HG02571 (cell line): ENCODE results near the gene PPT1.

Experiments
- ATAC-seq: cut with Tn5 transposase; IDR thresholded peaks from one replicate; pipeline ENCODE4 v1.9.1; 2021; ENCODE audit warnings: mild to moderate bottlenecking, moderate library complexity; ENCODE audit not compliant: unreplicated experiment

PPT1 gene

DNA sequence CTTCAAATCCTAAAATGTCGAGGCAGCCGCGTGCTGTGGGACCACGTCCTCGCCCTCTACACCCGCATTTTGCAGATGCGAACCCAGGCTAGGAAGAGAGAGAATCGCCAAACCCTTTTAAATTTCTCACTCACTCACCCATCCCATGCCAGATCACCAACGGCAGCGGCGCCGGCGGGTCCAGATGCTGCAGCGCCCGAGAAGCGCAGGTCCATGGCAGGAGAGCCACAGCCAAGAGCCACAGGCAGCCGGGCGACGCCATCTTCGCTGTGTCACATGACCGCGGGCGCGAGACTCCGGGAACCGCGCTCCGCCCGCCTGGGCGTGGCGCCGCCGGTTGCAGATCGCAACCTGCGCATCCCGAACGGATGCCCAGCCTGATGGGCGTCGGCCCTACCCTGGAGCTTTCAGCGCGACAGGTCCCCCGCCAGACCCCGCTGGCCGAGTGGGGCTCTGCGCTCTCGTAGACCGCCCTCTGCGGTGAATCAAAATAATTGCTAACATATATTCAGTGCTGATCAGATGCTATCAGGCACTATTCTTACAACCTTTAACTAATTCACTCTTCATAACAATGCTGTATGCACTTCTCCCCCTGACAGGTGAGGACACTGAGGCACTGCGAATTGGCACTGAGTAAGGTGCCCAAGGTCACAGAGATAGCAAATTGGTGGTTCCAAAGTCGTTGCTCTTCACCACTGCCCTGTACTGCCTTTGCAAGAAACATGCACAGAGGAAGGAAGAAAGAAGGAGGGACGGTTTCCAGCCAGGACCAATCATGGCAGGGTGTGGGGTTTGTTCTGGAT lies at the start of gene PPT1:
PPT1 (minus strand) TSS at position 276 of the 806 bp plus-strand sequence; CDS start at position 262, 14 bp downstream.
- no peak for ATAC-seq

DNA sequence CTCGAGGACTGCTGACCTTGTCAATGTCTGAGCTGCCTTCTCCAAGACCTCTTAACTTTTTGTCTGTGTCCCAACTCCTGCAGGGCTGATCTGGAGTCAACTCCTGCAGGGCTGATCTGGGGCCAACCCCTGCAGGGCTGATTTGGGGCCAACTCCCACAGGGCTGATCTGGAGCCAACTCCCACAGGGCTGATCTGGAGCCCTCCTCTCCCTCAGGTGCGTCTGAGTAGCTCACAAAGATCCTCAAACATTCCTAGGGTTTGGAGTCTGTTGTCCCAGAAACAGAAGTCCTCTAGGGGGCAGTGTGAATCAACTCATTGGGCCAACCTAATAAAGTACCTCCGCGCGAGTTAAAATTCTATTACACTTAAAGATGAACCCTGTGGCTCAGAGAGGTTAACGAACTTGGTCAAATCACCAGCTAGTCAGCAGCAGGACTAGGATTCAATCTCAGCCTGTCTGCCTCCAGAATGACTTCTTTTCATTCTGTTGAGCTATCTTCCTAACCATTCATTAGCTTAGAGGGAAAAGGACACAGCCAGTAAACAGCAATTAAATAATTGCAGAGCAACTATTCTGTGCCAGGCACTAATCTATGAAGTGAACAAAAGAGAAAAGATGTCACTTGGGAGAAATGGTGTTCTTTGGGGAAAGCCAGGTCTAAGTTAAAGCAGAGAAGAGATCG lies 47.0 kb upstream of the PPT1 start:
- no peak for ATAC-seq

DNA sequence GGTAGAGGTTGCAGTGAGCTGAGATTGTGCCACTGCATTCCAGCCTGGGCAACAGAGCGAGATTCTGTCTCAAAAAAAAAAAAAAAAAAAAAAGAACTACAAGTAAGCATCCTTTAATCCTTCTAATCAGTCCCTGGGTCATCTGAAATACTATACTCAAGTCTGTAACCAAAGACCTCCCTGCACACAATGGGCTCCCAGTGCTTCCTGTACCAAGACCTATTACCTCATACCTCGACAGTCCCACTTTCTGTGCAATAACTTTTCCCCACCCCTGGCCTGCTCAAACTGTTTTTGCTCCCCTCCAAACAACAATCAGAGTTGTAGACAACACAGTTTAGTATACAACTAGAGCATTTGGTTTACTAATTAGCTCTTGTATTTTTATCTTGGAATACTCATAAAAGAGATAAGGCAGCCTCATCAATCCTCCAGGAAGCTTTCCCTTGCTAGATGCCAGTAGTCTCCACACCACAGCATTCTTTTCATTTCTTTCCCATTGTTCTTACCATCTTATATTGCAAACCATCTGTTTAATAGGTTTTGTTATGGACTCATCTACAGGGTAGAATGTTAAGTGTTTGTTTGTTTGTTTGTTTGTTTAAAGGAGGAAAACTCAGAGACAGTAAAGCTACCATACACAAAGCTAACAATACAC lies 45.0 kb upstream of the PPT1 start:
- ATAC-seq: no peak

DNA sequence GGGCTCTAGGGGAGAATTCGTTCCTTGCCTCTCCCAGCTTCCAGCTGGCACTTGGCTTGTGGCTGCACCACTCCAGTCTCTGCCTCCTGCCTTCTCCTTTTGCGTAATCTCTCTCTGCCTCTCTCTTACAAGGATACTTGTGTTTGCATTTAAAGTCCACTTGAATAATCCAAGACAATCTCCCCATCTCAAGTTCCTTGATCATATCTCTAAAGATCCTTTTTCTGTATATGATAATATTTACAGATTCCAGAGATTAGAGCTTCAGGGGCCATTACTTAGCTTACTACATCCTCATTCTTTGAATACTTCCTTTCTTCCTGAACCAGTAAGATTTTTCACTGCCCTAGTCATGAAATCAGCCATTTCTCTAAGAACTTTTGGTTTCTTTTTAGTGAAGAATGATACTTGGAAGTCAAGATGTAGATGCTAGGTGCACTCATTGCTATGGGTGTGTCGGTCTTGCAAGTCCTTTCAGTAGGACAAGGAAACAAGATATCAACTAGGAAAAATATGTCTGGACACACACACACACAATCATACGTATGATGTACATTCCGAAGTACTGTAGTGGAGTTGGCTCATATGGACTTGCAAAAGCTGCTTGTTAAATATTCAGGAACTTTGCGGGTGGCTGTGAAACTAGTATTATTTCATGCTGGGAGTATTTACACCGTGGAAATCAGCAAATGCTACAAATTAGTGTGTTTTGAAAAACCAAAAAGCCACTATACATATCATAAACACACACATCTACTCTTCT lies 43.3 kb upstream of the PPT1 start:
- ATAC-seq: no peak

- no peak for ATAC-seq
These were observed 36.8 kb upstream of the PPT1 start for GRCh38 chr1:40133839-40134238.

DNA sequence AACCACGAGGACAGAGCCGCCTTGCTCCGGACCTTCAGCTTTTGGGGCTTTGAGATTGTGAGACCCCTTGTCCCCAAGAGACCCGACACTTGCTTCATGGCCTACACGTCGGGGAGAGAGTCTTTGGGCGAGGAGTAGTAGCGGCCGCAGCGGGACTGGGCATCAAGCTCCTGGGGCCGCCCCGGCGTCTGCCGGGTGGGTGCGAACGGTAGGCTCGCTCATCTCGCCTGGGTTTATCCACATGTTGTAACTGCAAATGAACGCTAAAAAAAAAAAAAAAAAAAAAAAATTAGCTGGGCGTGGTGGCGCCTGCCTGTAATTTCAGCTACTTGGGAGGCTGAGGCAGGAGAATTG lies 36.2 kb upstream of the PPT1 start:
- no peak for ATAC-seq

DNA sequence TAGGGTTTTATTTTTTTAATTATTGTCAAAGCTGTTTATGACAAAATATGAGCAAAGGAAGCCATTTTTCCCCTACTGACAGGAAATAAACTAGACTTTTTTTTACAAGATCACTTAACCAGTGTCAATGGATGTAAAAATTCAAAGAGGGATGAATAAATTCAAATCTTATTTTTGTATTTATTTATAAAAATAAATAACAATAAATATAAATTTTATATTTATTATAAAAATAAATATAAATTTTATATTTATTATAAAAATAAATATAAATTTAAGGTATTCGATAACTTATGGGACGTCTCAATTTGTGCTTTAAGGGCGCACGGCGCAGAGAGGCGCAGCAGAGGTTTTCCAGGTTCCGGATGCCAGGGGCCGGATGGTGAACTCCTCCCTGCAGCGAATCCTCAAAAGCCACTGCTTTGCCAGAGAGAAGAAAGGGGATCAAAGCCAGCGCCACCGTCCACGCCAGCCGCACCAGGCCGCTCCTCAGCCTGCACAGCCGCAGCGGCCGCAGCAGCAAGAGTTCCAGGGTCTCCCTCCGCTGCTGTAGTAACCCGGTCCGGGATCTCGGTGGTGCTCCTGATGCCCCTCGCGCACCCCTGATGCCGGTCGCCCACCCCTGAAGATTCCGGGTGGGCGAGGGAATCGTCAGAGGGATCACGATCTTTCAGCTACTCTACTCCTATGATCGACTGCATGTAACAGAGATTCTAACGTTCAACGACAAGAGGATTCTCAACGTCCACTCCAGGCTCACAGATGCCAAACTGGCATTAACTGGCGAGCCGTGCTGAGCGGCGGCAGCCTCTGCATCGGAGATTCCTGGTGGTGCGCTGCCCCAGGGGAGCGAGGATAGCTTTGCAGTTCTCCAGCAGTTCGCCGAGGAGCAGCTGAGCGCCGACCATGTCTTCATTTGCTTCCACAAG lies 35.6 kb upstream of the PPT1 start:
- no peak for ATAC-seq

DNA sequence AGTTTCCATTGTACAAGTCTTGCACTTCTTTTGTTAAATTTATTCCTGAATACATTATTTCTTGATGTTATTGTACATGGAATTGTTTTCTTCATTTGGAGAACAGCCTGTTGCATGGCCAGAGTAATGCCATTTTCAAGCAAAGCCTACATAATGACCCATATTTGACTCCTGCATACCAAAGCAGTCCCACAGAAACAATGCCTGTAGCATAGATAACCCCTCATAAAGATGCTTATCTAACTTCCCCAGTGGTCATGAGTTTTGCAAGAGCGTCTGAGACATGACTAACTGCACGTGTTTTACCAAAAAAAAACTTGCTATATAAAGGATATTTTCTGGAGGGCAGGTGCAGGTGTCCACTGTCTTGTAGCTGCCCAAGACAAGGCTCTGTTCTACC lies 33.8 kb upstream of the PPT1 start:
- ATAC-seq: no peak

DNA sequence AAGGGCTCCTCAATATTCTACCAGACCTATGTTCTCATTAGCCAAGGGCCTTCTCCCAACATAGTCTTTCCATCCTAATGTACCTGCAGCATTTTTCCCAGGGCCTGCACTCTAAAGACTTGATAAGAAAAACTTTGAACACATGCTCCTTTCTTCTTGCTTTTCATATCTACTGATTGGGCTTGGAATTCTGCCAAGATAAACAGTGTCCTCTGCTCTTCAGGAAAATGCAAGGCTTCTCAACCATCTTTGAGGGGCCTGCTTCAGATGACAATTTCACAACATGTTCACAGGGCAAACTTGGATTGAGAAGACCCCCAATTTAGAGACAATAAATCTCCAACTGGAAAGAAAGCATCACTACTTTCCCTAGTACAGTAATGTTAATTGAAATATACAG lies 25.8 kb upstream of the PPT1 start:
- ATAC-seq: no peak

- ATAC-seq: no peak
These were observed 23.1 kb upstream of the PPT1 start for GRCh38 chr1:40120128-40120527.

GRCh38 chr1:40114400-40114799 lies 17.3 kb upstream of the PPT1 start:
- ATAC-seq: no peak

DNA sequence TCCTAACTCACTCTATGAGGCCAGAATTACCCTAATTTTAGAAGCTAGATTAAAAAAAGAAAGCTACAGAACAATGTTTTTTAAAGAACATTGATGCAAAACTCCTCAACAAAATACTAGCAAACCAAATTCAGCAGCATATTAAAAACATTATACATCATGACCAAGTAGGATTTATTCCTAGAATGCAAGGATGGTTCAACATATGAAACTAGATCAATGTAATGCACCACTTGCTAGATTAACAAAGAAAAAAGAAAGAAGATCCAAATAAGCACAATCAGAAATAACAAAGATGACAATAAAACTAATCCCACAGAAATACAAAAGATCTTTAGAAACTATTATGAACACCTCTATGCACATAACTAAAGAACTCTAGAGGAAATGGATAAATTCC lies 13.3 kb upstream of the PPT1 start:
- no peak for ATAC-seq

- ATAC-seq: no peak
These were observed 10.4 kb upstream of the PPT1 start for GRCh38 chr1:40107290-40107959.

- ATAC-seq: no peak
These were observed 8.0 kb upstream of the PPT1 start for GRCh38 chr1:40105028-40105427.

GRCh38 chr1:40102896-40103295 lies 5.8 kb upstream of the PPT1 start:
- no peak for ATAC-seq

DNA sequence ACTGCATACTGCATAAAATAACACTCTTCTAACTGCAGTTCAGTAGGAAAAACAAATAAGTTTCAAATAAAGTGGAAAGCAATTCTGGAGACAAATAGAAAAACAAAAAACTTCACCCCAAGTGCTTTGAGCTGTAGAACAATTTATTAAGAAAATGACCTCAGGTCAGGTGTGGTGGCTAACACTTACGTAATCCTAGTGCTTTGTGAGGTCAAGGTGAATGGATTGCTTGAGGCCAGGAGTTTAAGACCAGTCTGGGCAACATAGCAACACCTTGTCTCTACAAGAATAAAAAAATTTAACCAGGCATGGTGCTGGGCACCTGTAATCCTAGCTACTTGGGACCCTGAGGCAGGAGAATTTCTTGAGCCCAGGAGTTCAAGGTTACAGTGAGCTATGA lies 5.0 kb upstream of the PPT1 start:
- no peak for ATAC-seq

GRCh38 chr1:40096646-40096976 lies 441 bp downstream of the PPT1 start:
- no peak for ATAC-seq

GRCh38 chr1:40095806-40096205 lies 1.2 kb downstream of the PPT1 start:
- ATAC-seq: no peak

GRCh38 chr1:40094466-40095110 lies 2.5 kb downstream of the PPT1 start:
- no peak for ATAC-seq
